ENCODE measurements around the gene TMEM203.

- no peak for TF ChIP-seq EZH2 (IDR thresholded peaks at IDR 0.05; ENCODE audit: low read length, unreplicated experiment)
- TF ChIP-seq CTCF (conservative IDR thresholded peaks at IDR 0.05; ENCODE audit: low read depth, low read length) = no peak
- no peak for TF ChIP-seq EZH2phosphoT487 (IDR thresholded peaks at IDR 0.05; ENCODE audit: borderline replicate concordance, low read length)
Observed at GRCh38 chr9:137202966-137203365, 2.5 kb downstream of the TMEM203 start.

Data from PC-3 (cell line).